ENCODE results near the gene PCK2.

Gene PCK2

GRCh38 chr14:24150061-24150460, 56.0 kb downstream of the PCK2 start:
- TF ChIP-seq CTCF (IDR thresholded peaks at IDR 0.05; ENCODE audit: insufficient read depth, low read length, poor library complexity, severe bottlenecking) = no peak
- DNase-seq (ENCODE audit: extremely low read depth, insufficient read length) = no peak
- H3K36me3 ChIP-seq (ENCODE audit: control insufficient read depth, insufficient read depth, low read length) = peaks cover 31% of the 10 kb centered on the region
- H3K4me3 ChIP-seq (replicated peaks; ENCODE audit: low read depth, low read length) = no peak overlapping the region
- no peaks in the 10 kb centered on the region for H3K27me3 ChIP-seq (replicated peaks; ENCODE audit: control insufficient read depth, insufficient read depth, low read length)

GRCh38 chr14:24150567-24150966, 56.5 kb downstream of the PCK2 start:
- TF ChIP-seq CTCF (IDR thresholded peaks at IDR 0.05; ENCODE audit: insufficient read depth, low read length, poor library complexity, severe bottlenecking) = no peak
- no peak overlapping the region for H3K4me3 ChIP-seq (replicated peaks; ENCODE audit: low read depth, low read length)
- DNase-seq (ENCODE audit: extremely low read depth, insufficient read length) = no peak
- peaks cover 32% of the 10 kb centered on the region for H3K36me3 ChIP-seq (ENCODE audit: control insufficient read depth, insufficient read depth, low read length)
- no peaks in the 10 kb centered on the region for H3K27me3 ChIP-seq (replicated peaks; ENCODE audit: control insufficient read depth, insufficient read depth, low read length)

GRCh38 chr14:24150993-24151392, 56.9 kb downstream of the PCK2 start:
- no peak for DNase-seq (ENCODE audit: extremely low read depth, insufficient read length)
- Histone ChIP-seq H3K4me3 (replicated peaks; ENCODE audit: low read depth, low read length) (no peak overlapping the region), H3K36me3 (ENCODE audit: control insufficient read depth, insufficient read depth, low read length) (peaks cover 33% of the 10 kb centered on the region), H3K27me3 (replicated peaks; ENCODE audit: control insufficient read depth, insufficient read depth, low read length) (no peaks in the 10 kb centered on the region)
- TF ChIP-seq CTCF (IDR thresholded peaks at IDR 0.05; ENCODE audit: insufficient read depth, low read length, poor library complexity, severe bottlenecking) = no peak

GRCh38 chr14:24151404-24152080, 57.4 kb downstream of the PCK2 start:
- no peaks in the 10 kb centered on the region for H3K27me3 ChIP-seq (replicated peaks; ENCODE audit: control insufficient read depth, insufficient read depth, low read length)
- DNase-seq (ENCODE audit: extremely low read depth, insufficient read length) = no peak
- TF ChIP-seq CTCF (IDR thresholded peaks at IDR 0.05; ENCODE audit: insufficient read depth, low read length, poor library complexity, severe bottlenecking) = no peak
- H3K36me3 ChIP-seq (ENCODE audit: control insufficient read depth, insufficient read depth, low read length) = peaks cover 36% of the 10 kb centered on the region
- no peak overlapping the region for H3K4me3 ChIP-seq (replicated peaks; ENCODE audit: low read depth, low read length)
